ENCODE data around the gene EPS15. TPM values are rescaled to one million over a fixed set of nuclear protein-coding genes. Genes with fewer than 3 reads are reported as not detected.

Gene EPS15
- total and polyA plus RNA-seq, 9 donors = 20.9 to 84.0 (median 68.4) TPM

- DNase-seq = no peak
- Histone ChIP-seq H3K9me3 (no peaks in the 10 kb centered on the region), H3K27me3 (no peaks in the 10 kb centered on the region), H3K36me3 (no peaks in the 10 kb centered on the region), H3K4me1 (ENCODE audit: insufficient read depth) (no peaks in the 10 kb centered on the region), H3K27ac (no peak overlapping the region), H3K4me3 (no peak overlapping the region)
- TF ChIP-seq CTCF (IDR thresholded peaks at IDR 0.05) = no peak
- no peak for TF ChIP-seq POLR2A (IDR thresholded peaks at IDR 0.05)
- no peak for TF ChIP-seq EP300 (IDR thresholded peaks at IDR 0.05)
- intact Hi-C loops (cut with DNase I) = no loop called here
- WGBS, 3 donors = 90 to 91% (median 91%) methylated on average over 4 of the region's 4 CpGs
Observed at GRCh38 chr1:51542158-51542953, 23.3 kb upstream of the EPS15 start.

GRCh38 chr1:51541313-51542050 is 22.4 kb upstream of the EPS15 start:
- H3K4me3 ChIP-seq = no peak overlapping the region
- H3K27me3 ChIP-seq = no peaks in the 10 kb centered on the region
- no peak for TF ChIP-seq EP300 (IDR thresholded peaks at IDR 0.05)
- TF ChIP-seq POLR2A (IDR thresholded peaks at IDR 0.05) = no peak
- no peak for TF ChIP-seq CTCF (IDR thresholded peaks at IDR 0.05)
- H3K9me3 ChIP-seq = no peaks in the 10 kb centered on the region
- no peaks in the 10 kb centered on the region for H3K4me1 ChIP-seq (ENCODE audit: insufficient read depth)
- no peaks in the 10 kb centered on the region for H3K36me3 ChIP-seq
- 41 to 66% (median 65%) methylated on average over 2 of the region's 2 CpGs for WGBS, 3 donors
- intact Hi-C loops (cut with DNase I) = no loop called here
- no peak overlapping the region for H3K27ac ChIP-seq
- DNase-seq = no peak

- H3K4me1 ChIP-seq (ENCODE audit: insufficient read depth) = peaks cover 3% of the 10 kb centered on the region
- H3K36me3 ChIP-seq = no peaks in the 10 kb centered on the region
- H3K9me3 ChIP-seq = no peaks in the 10 kb centered on the region
- intact Hi-C loops (cut with DNase I) = loop anchor here in 1 of 4 donors (10.0 kb wide), 1 partner anchor 233 kb away; no protein-coding TSS in a partner anchor
- WGBS, 3 donors = 88 to 100% (median 98%) methylated on average over 1 of the region's 1 CpG
- TF ChIP-seq EP300 (IDR thresholded peaks at IDR 0.05) (no peak), CTCF (IDR thresholded peaks at IDR 0.05) (no peak), POLR2A (IDR thresholded peaks at IDR 0.05) (no peak)
- no peaks in the 10 kb centered on the region for H3K27me3 ChIP-seq
- H3K4me3 ChIP-seq = no peak overlapping the region
- DNase-seq = no peak
- H3K27ac ChIP-seq = no peak overlapping the region
Observed at GRCh38 chr1:51537568-51537967, 18.5 kb upstream of the EPS15 start.

GRCh38 chr1:51535006-51535592 is 16.0 kb upstream of the EPS15 start:
- no peaks in the 10 kb centered on the region for H3K27me3 ChIP-seq
- no peak overlapping the region for H3K4me3 ChIP-seq
- no peaks in the 10 kb centered on the region for H3K36me3 ChIP-seq
- intact Hi-C loops (cut with DNase I) = loop anchor here in 1 of 4 donors (10.0 kb wide), 1 partner anchor 230 kb away; no protein-coding TSS in a partner anchor
- peaks cover 3% of the 10 kb centered on the region for H3K4me1 ChIP-seq (ENCODE audit: insufficient read depth)
- H3K27ac ChIP-seq = peak overlapping the region in 1 of 2 donors; percentile 54
- H3K9me3 ChIP-seq = no peaks in the 10 kb centered on the region
- peak; percentile 47 to 78 (median 60) for DNase-seq
- TF ChIP-seq POLR2A (IDR thresholded peaks at IDR 0.05) (no peak), CTCF (IDR thresholded peaks at IDR 0.05) (peak; percentile 69 to 81 (median 79))
- 0 to 8% (median 3%) methylated on average over 3 of the region's 3 CpGs for WGBS, 3 donors

Data from ovary (tissue), 9 donors.